Limb (tissue), 2 donors: ENCODE data around the gene INSRR.

Source experiments
- DNase-seq, 2 donors: peaks; one replicate each; pipeline ENCODE4 v3.0.0-alpha.2; 2016; ENCODE audit errors: extremely low spot score in 2 of 2

Gene INSRR

DNA sequence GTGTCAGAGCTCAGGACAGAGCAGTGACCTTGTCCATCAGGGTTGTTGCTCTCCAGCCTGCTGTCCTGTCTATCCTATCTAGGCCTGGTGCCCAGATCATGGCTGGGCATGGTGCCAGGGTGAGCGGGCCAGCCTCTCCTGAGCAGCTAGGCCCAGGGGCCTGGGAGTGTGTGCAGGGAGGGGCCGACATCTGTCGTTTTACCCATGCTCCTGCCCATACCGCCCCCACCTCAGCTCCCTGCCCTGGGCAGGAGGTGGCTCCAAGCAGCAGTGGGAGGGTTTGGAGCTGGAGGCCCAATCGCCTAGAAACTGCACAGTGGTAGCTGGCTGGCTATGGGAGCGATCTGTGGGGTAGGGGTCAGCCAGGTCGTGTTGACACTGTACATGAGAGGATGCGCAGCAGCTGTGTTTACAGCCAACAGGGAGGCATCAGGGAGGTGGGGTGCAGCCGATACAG is 6.5 kb downstream of the INSRR start:
- peak in 1 of 2 donors; percentile 55 for DNase-seq

DNA sequence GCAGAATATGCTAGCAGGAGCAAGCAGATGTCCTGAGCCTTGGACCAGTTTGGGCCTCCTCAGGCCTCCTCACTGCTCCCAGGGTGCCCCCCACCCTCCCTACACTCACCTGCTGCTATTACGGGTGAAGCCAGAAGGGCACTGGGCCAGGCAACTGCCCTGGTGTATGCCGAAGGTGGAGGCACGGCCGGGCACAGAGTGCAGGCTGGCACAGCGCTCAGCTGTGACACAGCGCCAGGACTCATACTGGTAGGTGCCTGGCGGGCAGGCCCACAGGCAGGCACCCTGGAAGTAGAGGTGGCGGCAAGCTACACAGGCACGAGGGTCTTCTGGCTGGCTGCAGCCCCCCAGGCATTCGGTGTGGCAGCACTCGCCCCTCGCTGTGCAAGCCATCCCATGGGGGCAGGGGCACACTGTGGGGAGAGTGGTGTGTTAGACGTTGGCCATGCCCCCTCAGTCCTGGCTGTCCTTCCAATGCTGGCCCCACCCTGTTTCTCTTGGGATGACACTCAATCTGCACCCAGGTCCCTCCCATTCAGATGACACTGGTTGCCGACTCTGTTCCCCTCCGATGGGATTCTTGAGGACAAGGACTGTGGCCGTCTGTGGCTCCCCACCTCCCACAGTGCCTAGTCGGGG is 7.0 kb downstream of the INSRR start:
- DNase-seq: no peak

DNA sequence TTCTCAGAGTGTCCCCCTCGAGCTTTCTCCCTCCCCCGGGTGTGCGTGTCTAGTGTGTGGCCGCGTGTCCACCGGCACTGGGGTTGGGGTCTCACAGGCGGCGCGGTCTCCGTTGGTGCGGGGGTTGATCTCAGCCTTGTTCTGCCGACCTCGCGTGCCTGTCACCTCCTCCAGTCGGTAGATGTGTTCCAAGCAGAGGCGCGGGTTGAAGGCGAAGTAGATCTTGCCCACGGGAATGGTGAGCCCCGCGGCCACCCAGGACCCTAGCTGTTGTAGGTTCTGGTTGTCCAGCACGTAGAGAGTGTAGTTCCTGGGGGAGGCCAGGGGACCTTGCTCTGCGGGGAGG is 9.8 kb downstream of the INSRR start:
- DNase-seq: no peak

DNA sequence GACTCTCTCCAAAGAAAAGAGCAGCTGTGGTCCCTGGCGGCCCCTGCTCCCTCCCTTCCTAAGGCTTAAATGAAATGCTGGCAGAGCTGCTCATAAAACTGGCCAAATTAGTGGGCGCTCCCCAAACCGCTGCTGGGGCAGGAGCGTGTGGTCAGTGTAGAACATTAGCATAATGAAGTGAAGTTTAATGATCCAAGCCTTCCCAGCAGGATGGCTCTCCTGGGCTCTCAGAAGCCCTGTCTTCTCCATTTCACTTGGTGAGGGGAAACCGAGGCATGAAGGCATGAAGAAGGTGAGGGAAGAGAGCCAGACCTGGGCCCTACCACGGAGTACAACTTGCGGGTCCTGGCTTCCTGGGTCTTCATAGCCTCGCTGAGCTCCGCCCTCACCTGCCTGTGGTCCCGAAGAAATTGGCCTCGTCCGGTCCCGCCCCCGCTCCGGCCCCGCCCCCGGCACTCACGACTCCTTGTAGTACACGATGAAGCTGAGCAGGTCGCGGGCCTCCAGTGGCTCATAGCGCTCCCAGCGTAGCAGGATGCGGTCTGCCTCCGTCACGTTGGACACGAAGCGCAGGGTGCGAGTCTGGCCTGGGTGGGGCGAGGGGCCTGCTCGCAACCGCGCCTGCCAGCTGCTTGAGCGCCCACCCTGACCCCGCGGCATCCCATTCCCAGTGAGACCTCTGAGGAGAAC is 10.3 kb downstream of the INSRR start:
- DNase-seq: no peak

DNA sequence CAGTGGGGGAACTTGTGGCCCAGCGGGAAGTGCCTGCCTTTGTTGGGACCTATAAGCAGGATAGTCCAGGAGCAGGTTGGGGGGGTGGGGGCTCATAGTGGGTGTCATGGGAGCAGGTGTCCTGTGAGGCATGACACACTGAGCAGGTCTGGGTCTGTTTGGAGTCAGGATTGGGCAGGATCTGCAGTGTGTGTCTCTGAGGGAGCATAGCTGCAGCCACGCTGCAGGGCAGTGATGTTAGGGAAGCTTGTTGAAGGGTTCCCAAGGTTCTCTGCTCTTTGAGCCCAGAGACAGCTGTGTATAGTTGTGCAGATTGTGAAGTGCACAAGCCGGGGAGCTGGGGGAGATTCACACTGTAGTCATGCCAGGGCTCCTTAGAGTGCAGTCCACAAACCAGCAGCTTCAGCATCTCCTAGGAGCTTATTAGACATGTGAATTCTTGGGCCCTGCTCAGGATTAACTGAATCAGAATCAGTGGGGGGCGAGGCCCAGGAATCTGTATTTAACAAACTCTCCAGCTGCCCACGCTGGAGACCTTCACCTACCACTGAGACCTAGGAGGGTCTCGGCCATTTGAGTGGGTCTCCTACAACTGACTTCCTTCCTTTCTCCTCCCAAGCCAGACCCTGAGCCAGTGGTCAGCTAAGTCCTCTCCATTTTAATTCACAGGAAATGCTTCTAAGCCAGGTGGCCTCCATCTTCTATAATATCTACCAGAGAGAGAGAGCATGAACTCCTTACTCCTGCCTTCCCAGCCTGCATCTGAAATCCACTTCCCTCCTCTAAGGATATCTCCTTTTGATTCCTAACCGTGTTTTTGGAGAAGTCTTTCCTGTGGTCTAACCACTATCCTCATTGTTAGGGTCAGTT is 11.1 kb downstream of the INSRR start:
- DNase-seq: no peak

DNA sequence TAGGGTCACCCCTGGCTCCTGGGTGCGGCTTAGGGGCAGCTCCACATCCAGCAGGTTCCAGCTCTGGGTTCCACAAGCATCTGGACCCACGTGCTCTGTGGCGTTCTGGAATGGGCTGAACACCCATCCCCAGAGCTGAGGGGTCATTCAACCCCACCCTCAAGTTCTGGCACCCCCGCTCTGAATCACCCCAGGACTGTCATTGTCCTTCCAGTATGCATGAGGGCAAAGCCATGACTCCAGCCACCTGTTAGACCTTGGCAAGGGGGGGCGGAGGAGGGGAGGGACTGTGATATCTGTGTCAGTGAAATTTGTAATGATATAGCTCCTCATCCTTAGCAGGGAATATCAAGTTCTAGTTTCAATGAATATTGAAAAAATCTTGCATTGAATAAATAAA is 12.3 kb downstream of the INSRR start:
- DNase-seq: no peak

DNA sequence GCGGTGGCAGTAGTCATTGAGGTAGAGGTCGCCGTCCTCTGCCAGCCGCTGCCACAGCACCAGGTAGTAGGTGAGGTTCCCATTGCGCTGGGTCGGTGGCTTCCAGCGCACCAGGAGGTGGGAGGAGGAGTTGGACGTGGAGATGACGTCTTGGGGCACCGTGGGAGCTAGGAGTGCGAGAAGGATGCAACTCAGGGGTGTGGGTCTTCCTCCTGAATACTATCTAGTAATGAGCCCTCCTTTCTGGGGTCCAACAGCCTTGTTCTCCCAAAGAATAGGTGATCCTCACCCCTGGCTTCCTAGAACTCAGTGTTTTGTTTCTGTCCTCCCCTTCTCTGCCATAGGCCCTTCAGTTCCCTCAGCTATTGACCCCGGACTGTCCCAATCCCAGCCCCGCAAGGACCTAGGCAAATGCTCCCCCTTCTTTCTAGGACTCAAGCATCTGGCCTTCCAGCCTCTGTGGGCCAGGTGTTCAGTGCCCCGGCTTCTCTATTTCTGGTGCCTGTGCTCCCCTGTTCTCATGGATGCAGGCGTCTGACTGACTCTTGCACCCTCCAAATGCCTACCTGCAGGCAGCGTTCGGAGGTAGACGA is 12.9 kb downstream of the INSRR start:
- no peak for DNase-seq

DNA sequence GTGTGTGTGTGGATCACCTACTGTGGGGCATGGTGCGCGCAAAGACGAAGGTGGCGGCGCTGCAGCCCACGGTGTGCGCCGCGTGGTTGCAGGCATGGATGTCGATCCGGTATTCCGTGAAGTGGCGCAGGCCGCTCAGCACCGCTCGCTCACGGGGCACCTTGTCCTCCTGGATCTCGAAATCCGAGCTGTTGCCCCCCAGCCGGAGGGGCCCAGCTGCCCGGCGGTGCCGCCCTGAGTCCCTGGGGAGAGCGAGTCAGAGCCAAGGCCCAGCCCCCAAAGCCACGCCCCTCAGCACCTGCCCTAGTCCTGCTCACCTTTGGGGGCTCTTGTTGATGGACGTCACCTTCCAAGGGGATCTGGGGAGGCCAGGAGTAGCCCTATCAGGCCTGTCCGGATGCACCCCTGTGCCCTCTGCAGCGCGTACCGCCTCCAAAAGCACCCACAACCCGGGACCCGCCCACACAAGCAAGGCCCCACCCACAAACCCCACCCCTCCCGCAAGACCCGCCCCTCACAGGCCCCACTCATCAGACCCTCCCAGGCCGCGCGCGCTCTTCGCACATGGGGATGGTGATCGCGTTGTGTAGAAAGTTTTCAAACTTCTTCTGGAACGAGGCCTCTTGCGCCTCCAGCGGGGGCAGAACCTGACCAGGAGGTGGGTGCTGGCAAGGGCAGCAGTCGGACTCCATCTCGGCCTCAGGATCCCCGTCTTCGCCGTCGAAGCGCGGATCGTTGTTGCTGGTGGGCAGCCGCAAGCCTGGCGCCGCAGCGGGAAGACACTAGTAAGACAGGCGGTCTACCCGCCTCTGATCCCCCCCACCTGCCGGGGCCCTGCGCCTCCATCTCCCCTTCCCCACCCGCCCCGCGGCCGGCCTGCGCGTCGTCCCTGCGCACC is 13.6 kb downstream of the INSRR start:
- DNase-seq: peak in 1 of 2 donors; percentile 58

DNA sequence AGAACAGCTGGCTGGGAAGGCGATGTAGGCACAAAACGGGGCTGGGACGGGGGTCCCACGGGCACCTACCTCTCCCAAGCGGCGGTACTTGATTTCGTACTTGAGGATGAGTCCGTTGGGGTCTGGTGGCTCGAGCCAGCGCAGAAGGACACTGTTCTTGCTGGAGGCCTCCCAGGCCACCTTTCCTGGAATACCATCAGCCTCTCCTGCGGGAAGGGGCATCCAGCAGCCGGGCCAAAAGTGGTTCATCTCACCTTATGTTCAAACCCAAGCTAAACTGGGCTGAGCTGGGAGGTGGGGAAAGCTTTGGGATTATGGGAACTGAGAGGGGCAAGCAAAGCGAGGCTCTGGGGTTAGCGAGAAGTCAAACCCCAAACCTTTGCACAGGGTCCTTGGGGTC is 14.3 kb downstream of the INSRR start:
- no peak for DNase-seq

DNA sequence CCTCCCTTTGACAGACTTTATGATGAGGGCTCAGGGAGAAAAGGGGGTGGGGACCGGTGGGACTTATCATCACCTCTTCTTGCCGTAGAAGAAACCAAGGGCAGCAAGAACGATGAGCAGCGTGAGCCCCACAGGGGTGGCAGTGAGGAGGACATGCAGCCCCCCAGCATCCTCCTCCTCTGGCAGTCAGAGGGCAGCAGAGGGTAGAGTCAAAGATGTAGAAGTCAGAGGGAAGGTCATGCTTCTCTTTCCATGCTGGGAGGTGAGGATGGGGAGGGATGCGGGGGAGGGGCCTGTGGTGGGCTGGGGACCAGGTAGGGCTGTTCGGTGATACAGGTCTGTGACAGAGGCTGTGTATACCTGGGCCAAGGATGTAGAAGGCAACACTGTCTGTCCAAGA is 14.8 kb downstream of the INSRR start:
- no peak for DNase-seq

DNA sequence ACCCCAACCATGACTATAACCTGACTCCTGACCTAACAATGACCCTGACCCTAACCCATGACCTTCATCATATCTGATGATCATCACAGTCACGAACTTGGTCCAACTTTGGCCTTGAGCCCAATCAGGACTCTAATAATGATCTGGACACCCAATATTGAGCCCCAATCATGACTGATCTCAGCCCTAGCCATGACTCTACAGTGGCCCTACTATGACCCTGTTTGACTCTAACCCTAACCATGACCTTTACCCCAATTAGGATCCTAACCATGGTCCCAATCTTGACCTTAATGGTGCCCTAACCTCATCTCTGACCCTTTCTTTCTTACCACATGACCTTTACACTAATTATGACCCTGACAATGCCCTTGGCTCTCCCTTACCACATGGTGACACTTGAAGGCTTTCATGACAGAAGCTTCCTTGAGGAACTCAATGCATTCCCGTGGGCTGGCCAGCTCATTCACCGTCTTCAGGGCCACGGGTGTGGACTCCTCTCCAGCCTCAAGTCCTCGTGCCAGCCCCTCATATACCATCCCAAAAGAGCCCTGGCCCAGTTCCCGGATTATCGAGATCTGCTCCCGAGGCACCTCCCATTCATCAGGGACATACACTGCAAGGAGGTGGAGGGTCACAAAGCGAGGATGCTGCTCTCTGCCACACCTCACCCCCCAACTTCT is 16.2 kb downstream of the INSRR start:
- DNase-seq: no peak

DNA sequence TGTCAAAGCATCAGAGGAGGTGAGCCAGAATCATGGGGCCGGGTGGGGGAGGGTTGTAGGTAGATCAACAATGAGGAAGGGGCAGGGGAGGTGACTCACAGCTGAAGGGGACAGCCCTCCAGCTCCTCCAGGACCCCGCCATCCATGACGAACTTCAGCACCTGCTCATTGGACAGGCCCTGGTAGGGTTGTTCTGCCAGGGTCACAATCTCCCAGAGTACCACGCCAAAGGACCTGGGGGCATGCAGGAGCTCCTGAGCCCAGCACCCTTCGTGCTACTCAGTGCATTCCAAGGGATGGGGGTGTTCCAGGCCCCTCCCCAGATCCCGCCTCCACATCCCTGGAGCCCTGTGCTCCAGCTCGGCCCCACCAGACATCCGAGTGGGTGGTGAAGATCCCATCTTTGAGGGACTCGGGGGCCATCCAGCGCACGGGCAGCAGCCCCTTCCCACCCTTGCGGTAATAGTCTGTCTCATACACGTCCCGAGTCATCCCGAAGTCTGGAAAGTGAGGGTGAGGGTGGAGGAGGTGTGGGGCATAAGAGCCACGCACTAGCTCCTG is 17.5 kb downstream of the INSRR start:
- no peak for DNase-seq

DNA sequence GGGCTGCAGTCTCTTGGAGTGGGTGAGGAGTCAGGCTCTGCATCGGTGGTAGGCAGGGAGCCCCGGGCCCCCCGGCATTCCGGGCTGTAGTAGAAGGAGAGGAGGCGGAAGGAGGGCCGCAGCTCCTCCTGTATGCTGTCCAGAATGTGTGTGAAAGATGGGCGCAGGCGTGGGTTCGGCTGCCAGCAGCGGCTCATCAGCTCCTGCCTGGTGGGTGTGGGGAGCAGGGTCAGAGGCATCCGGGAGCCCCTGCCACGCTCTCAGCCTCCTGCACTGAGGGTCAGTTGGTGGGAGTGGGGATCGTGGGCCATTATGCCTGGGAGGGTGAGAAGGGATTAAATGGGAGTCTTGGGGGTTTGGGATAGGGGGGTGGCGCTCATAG is 18.0 kb downstream of the INSRR start:
- no peak for DNase-seq

DNA sequence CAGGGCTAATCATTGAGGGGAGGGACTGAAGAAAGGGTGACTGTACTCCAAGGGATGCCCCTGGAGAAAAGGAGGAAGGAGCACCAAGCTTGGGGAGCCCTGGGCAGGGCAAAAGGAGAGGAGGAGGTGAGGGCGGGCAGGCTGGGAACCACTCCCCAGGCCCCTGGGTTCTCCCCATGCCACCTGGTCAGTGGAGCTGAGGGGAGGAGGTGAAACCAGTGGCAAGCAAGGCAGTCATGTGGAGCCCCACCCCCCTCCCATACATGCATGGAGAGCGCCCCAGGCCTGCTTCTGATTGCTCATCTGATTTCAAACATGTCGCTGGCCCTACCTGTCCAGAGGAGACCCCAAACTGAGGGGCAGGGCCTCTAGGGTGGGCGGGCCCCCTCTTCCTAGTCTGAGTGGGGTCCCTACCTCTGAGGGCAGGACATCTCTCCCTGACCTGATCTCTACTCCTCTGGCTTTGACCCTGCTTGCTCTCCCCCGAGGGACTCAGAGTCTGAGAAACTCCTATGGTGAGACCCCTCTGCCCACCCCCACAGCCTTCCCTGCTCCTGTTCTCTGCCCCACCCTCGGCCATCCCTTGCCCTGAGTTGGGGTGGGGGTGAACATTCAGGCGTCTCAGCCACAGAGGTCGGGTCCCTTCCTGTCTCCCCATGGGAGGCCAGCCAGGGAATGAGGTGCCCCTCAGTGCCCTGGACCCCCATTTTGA is 18.6 kb downstream of the INSRR start:
- DNase-seq: no peak

DNA sequence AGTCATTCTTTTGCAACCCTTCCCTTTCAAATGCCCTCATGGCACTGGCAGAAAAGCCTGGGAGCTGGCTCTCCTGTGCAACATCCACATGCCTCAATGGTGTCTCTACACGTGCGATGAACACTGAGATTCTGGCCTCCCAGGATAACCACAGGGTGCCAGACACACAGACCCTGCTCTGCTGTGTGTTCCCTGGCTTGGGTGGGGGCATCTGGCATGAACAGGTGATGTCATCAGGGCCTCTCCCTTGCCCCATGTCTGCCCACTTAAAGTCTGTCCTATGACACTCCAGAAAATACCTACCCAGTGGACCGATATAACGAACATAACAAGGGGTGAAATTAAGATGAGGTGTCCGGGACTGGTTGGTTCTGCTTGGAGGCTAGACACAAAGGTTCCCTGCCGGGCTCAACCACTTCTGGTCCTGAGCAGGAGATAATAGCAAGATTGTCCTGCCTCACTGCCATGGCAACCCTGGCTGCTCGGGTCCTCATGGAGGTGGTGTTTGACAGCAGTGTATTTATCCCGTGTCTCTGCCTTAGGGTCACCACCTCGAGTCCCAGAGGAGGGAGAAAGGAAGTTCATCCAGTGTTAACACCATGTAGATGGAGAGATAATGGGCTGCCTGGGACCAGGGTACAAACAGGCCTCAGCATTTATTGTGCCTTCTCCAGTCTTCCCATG is 19.3 kb downstream of the INSRR start:
- no peak for DNase-seq

DNA sequence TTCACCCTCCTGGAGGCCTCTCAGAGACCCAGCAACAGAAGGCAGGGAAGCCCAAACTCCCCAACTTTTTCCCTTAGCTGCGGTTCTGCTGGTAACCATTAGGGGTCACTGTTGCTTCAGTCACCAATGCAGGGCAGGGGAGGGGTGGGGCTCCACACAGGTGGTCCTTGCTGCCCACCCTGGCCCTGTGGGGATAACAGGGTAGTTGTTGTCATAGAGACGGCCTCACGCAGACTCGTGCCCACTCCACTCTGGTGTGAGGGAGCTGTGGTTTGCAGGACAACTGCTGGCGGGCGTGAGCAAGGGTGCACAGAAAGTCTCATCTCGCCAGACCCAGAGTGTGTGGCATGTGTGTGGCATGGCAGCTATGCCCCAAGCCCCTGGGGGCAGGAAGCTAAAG is 19.9 kb downstream of the INSRR start:
- peak in 1 of 2 donors; percentile 67 for DNase-seq

DNA sequence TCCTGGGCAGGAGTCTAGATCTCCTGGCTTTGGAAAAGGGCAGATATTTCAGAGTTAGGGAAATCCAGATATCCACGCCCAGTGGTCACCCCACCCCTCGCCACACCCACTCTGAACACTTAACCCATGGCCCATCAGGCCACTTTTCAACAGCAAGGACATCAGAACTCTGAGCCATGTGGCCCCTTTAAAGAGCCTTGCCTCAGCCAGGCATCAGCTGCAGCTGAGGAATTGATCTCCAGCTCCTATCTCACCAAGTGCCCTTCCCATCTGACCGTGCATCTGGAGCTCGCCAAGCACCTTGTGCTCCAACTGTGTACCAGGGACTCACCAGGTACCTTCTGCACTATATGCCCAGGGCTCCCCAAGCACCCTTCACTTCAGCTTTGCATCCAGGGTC is 22.0 kb downstream of the INSRR start:
- no peak for DNase-seq

DNA sequence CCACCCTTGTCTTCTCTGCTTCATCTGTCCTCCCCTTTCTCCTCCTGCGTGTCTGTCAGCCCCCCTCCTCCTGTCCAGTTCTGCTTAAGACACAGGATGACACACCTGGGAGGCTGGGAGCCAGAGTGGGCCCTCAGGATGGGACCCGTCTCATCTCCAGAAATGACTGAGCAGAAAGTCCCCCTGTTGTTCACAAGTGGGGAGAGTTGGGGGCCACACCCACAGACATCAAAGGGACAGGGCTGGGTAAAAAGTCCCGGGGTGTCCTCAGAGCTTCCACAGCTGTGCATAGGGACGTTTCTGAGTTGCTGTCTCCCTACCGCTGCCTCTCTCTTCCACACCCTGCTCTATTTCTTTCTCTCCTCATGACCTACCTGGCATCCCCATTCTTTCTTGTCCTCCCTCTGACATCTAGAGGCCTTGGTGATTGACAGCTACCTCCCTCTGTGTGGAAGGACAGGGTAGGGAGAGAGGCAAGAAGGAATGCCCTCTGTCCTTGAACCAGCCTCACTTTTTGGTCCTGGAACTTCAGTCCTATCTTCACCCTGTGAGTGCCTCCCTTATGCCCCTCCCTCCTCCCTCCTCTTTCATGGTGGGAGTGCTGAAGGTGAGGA is 22.8 kb downstream of the INSRR start:
- DNase-seq: no peak

DNA sequence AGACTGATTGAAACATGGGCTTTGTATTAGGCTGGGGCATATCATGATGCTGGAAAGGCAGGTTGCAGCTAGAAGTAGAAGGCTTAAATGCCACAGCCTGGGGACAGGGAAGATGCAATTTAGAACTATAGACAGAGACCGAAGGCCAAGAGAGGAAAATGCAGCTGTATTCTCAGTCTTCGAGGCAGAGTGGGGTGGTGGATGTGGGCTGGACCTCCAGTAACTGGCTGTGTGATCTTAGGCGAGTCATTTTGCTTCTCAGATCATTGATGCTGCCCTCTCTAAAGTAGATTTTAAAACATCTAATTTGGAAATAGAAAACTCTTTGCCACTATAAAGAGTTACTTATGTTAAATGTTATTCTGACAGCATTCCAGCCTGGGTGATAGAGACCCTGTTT is 24.6 kb downstream of the INSRR start:
- DNase-seq: no peak
